Measurements from ENCODE around the gene BCL2L2.

DNA sequence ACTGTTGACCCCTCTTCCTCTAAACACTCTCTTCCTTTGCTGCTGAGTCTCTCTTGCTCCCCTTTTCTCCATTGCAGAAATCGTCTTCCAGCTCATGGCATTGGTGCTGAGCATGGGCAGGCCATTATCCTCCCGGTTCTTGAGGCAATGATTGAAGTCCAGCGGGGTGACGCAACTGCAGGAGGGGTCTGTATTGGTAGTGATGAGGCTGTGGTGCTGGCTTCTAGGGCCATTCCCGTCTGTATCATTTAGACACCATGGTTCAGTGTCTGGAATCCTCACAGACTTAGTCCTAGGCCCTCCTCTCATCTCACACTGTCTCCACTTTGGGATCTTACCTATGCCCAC lies 46.8 kb downstream of the BCL2L2 start:
- TF ChIP-seq, protein P1, sequence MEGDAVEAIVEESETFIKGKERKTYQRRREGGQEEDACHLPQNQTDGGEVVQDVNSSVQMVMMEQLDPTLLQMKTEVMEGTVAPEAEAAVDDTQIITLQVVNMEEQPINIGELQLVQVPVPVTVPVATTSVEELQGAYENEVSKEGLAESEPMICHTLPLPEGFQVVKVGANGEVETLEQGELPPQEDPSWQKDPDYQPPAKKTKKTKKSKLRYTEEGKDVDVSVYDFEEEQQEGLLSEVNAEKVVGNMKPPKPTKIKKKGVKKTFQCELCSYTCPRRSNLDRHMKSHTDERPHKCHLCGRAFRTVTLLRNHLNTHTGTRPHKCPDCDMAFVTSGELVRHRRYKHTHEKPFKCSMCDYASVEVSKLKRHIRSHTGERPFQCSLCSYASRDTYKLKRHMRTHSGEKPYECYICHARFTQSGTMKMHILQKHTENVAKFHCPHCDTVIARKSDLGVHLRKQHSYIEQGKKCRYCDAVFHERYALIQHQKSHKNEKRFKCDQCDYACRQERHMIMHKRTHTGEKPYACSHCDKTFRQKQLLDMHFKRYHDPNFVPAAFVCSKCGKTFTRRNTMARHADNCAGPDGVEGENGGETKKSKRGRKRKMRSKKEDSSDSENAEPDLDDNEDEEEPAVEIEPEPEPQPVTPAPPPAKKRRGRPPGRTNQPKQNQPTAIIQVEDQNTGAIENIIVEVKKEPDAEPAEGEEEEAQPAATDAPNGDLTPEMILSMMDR (IDR thresholded peaks at IDR 0.05; ENCODE audit: insufficient read depth, low read length, poor library complexity, severe bottlenecking) = no peak
- TF ChIP-seq EZH2phosphoT487 (conservative IDR thresholded peaks at IDR 0.05; ENCODE audit: low read length) = no peak
